ENCODE results near the gene UXT. TPM values are rescaled to one million over a fixed set of nuclear protein-coding genes. Genes with fewer than 3 reads are reported as not detected.
A peak's percentile ranks its signal among the peaks of the same experiment; 100 is the strongest.

The UXT gene
- polyA plus RNA-seq, 3 donors = 134 to 213 (median 174) TPM

- Histone ChIP-seq H3K4me2 (replicated peaks; ENCODE audit: extremely low read depth, low read length, poor library complexity, severe bottlenecking) (no peak overlapping the region), H3K79me2 (ENCODE audit: insufficient read depth, low read length) (no peaks in the 10 kb centered on the region), H3K36me3 (replicated peaks in 1 of 2; ENCODE audit: control insufficient read depth in 1 of 2, insufficient read depth in 2 of 2, low read length in 2 of 2) (no peaks in the 10 kb centered on the region), H4K20me1 (ENCODE audit: insufficient read depth, low read length) (no peaks in the 10 kb centered on the region), H3K9ac (ENCODE audit: insufficient read depth, low read length, poor library complexity, severe bottlenecking) (no peak overlapping the region), H2AFZ (ENCODE audit: insufficient read depth, low read depth, low read length, poor library complexity, severe bottlenecking) (no peak overlapping the region), H3K4me3 (replicated peaks in 1 of 3; ENCODE audit: low read depth in 2 of 3, low read length in 3 of 3) (no peak overlapping the region), H3K27ac (ENCODE audit: low read depth in 1 of 2, low read length in 2 of 2) (no peak overlapping the region), H3K27me3 (ENCODE audit: control insufficient read depth in 2 of 2, insufficient read depth in 2 of 2, low read length in 2 of 2) (peaks cover 0 to 2% of the 10 kb centered on the region in 2 donors), H3K9me3 (replicated peaks in 1 of 2; ENCODE audit: control insufficient read depth in 1 of 2, insufficient read depth in 1 of 2, low read length in 2 of 2) (no peaks in the 10 kb centered on the region), H3K4me1 (ENCODE audit: control insufficient read depth in 1 of 2, insufficient read depth in 2 of 2, low read length in 2 of 2) (peaks cover 33% of the 10 kb centered on the region in 2 donors)
- DNase-seq = no peak
- TF ChIP-seq, protein P1, sequence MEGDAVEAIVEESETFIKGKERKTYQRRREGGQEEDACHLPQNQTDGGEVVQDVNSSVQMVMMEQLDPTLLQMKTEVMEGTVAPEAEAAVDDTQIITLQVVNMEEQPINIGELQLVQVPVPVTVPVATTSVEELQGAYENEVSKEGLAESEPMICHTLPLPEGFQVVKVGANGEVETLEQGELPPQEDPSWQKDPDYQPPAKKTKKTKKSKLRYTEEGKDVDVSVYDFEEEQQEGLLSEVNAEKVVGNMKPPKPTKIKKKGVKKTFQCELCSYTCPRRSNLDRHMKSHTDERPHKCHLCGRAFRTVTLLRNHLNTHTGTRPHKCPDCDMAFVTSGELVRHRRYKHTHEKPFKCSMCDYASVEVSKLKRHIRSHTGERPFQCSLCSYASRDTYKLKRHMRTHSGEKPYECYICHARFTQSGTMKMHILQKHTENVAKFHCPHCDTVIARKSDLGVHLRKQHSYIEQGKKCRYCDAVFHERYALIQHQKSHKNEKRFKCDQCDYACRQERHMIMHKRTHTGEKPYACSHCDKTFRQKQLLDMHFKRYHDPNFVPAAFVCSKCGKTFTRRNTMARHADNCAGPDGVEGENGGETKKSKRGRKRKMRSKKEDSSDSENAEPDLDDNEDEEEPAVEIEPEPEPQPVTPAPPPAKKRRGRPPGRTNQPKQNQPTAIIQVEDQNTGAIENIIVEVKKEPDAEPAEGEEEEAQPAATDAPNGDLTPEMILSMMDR (IDR thresholded peaks at IDR 0.05) = no peak
- no peak overlapping the region for H3K4me3 Mint-ChIP-seq
- H3K27me3 Mint-ChIP-seq (ENCODE audit: low read depth in 3 of 3) = peaks cover 5 to 8% (median 6%) of the 10 kb centered on the region in 3 donors
- no peaks in the 10 kb centered on the region for H3K36me3 Mint-ChIP-seq
- intact Hi-C loops (cut with micrococcal nuclease) = no loop called here
- H3K9me3 Mint-ChIP-seq = peaks cover 0 to 9% (median 0%) of the 10 kb centered on the region in 7 donors
- peak overlapping the region in 1 of 7 donors; percentile 18 for H3K27ac Mint-ChIP-seq
- H3K4me1 Mint-ChIP-seq = peaks cover 30% of the 10 kb centered on the region
These were observed 46.6 kb downstream of the UXT start for GRCh38 chrX:47612418-47612817.

DNA sequence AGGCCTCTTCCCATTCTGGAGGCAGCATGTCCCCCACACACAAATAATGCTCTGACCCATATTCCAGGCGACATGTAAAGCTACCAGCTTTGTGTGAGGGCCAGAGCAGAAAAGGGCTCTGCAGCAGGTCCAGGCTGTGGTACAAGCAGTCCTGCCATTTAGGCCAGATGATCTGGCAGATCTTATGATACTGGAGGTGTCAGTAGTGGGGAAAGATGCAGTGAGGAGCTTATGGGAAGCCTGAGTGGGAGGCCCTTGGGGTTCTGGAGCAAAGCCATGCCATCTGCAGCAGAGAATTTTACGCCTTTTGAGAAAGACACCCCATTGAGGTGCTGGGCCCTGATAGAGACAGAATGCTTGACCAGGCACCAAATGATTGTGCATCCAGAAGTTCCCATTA lies 47.1 kb downstream of the UXT start:
- Histone ChIP-seq H3K27me3 (ENCODE audit: control insufficient read depth in 2 of 2, insufficient read depth in 2 of 2, low read length in 2 of 2) (peaks cover 0 to 2% of the 10 kb centered on the region in 2 donors), H2AFZ (ENCODE audit: insufficient read depth, low read depth, low read length, poor library complexity, severe bottlenecking) (no peak overlapping the region), H3K4me1 (ENCODE audit: control insufficient read depth in 1 of 2, insufficient read depth in 2 of 2, low read length in 2 of 2) (peaks cover 33 to 38% of the 10 kb centered on the region in 2 donors), H3K36me3 (replicated peaks in 1 of 2; ENCODE audit: control insufficient read depth in 1 of 2, insufficient read depth in 2 of 2, low read length in 2 of 2) (no peaks in the 10 kb centered on the region), H3K79me2 (ENCODE audit: insufficient read depth, low read length) (no peaks in the 10 kb centered on the region), H3K4me3 (replicated peaks in 1 of 3; ENCODE audit: low read depth in 2 of 3, low read length in 3 of 3) (no peak overlapping the region), H3K4me2 (replicated peaks; ENCODE audit: extremely low read depth, low read length, poor library complexity, severe bottlenecking) (no peak overlapping the region), H3K9me3 (replicated peaks in 1 of 2; ENCODE audit: control insufficient read depth in 1 of 2, insufficient read depth in 1 of 2, low read length in 2 of 2) (no peaks in the 10 kb centered on the region), H4K20me1 (ENCODE audit: insufficient read depth, low read length) (no peaks in the 10 kb centered on the region), H3K27ac (ENCODE audit: low read depth in 1 of 2, low read length in 2 of 2) (no peak overlapping the region), H3K9ac (ENCODE audit: insufficient read depth, low read length, poor library complexity, severe bottlenecking) (no peak overlapping the region)
- 100% methylated on average over 1 of the region's 2 CpGs for WGBS (ENCODE audit: insufficient coverage)
- intact Hi-C loops (cut with micrococcal nuclease) = no loop called here
- H3K27me3 Mint-ChIP-seq (ENCODE audit: low read depth in 3 of 3) = peaks cover 5 to 8% (median 6%) of the 10 kb centered on the region in 3 donors
- peaks cover 30% of the 10 kb centered on the region for H3K4me1 Mint-ChIP-seq
- no peak overlapping the region for H3K4me3 Mint-ChIP-seq
- DNase-seq = no peak
- no peaks in the 10 kb centered on the region for H3K36me3 Mint-ChIP-seq
- no peak overlapping the region for H3K27ac Mint-ChIP-seq
- H3K9me3 Mint-ChIP-seq = peaks cover 0 to 9% (median 0%) of the 10 kb centered on the region in 7 donors
- TF ChIP-seq, protein P1 (IDR thresholded peaks at IDR 0.05) = no peak

All from CD14-positive monocyte (primary cell).